ENCODE measurements around the gene LCN9.

DNA sequence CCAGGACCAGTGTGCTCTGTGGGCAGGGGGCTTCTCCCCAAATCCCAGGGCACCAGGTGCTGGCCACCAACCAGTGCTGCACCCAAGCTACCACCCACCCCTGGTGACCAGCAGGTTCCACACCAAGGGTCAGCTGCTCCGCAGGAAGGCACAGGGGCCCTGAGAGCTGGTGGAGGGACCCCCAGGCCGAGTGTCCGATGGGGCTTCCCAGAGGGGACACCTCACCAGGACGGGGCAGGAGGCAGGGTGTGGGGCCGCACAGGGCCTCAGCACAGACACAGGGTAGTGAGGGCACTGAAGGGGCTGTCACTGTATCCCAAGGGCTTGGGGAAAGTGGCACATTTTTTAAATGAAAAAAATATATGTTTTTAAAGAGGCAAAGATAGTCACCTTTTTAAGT is 18.1 kb downstream of the LCN9 start:
- TF ChIP-seq STAT5B (CRISPR knock-in tag; IDR thresholded peaks at IDR 0.05), result no peak
- no peak for TF ChIP-seq ATF7 (IDR thresholded peaks at IDR 0.05)
- no peak for TF ChIP-seq ATF7 (CRISPR knock-in tag; IDR thresholded peaks at IDR 0.05)
- no peak for TF ChIP-seq EP300 (IDR thresholded peaks at IDR 0.05; ENCODE audit: low read depth in 2 of 2, low read length in 2 of 2)
- TF ChIP-seq EP300 (CRISPR knock-in tag; IDR thresholded peaks at IDR 0.05; ENCODE audit: borderline replicate concordance), result no peak
- TF ChIP-seq ZNF232 (CRISPR knock-in tag; IDR thresholded peaks at IDR 0.05; ENCODE audit: borderline replicate concordance), result no peak
- TF ChIP-seq ELF3 (CRISPR knock-in tag; IDR thresholded peaks at IDR 0.05), result no peak
- no peak for TF ChIP-seq HDAC1 (CRISPR knock-in tag; IDR thresholded peaks at IDR 0.05)
- TF ChIP-seq E2F5 (CRISPR knock-in tag; conservative IDR thresholded peaks at IDR 0.05), result no peak
- TF ChIP-seq, protein P1, sequence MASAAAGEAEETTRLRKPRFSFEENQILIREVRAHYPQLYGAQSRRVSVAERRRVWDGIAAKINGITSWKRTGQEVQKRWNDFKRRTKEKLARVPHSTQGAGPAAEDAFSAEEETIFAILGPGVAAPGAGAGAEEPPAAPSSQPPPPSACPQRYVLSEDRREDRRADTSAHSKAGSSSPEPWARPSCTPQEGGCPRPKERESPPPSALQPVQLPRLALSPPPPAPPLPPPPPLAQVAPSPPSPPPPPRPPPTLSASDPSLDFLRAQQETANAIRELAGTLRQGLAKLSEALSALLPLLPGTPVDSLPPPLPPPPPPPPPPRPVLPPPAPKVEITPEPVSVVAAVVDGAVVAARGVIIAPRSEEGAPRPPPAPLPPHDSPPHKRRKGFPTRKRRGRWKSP (CRISPR knock-in tag; IDR thresholded peaks at IDR 0.05), result no peak
- TF ChIP-seq ISL2 (CRISPR knock-in tag; IDR thresholded peaks at IDR 0.05), result no peak
- TF ChIP-seq ASH2L (IDR thresholded peaks at IDR 0.05; ENCODE audit: insufficient read length, low read depth, low read length), result no peak
- TF ChIP-seq CAMTA2 (CRISPR knock-in tag; IDR thresholded peaks at IDR 0.05; ENCODE audit: borderline replicate concordance), result no peak
- no peak for TF ChIP-seq CTCF (CRISPR knock-in tag; IDR thresholded peaks at IDR 0.05)
- TF ChIP-seq ELF1 (CRISPR knock-in tag; IDR thresholded peaks at IDR 0.05), result no peak
